Measurements from ENCODE around the gene UBA6.

Gene UBA6

GRCh38 chr4:67700116-67700737, 728 bp downstream of the UBA6 start:
- H3K4me3 Mint-ChIP-seq: peak overlapping the region; percentile 88
- peaks cover 4% of the 10 kb centered on the region for H3K9me3 Mint-ChIP-seq
- H3K36me3 Mint-ChIP-seq (ENCODE audit: low read depth): peaks cover 58% of the 10 kb centered on the region
- H3K4me1 Mint-ChIP-seq (ENCODE audit: low read depth): peaks cover 59% of the 10 kb centered on the region
- DNase-seq: no peak
- no peaks in the 10 kb centered on the region for H3K27me3 Mint-ChIP-seq
- H3K27ac Mint-ChIP-seq: peak overlapping the region; percentile 96

- Mint-ChIP-seq H3K36me3 (ENCODE audit: low read depth) (peaks cover 60% of the 10 kb centered on the region), H3K27me3 (no peaks in the 10 kb centered on the region), H3K4me1 (ENCODE audit: low read depth) (peaks cover 57% of the 10 kb centered on the region), H3K4me3 (peak overlapping the region; percentile 88), H3K27ac (peak overlapping the region; percentile 96), H3K9me3 (no peaks in the 10 kb centered on the region)
- no peak for DNase-seq
Observed at GRCh38 chr4:67699603-67700002, 1.4 kb downstream of the UBA6 start.

GRCh38 chr4:67697860-67698687, 2.9 kb downstream of the UBA6 start:
- Mint-ChIP-seq H3K4me3 (no peak overlapping the region), H3K36me3 (ENCODE audit: low read depth) (peaks cover 59% of the 10 kb centered on the region), H3K9me3 (no peaks in the 10 kb centered on the region), H3K4me1 (ENCODE audit: low read depth) (peaks cover 51% of the 10 kb centered on the region), H3K27ac (no peak overlapping the region), H3K27me3 (no peaks in the 10 kb centered on the region)
- DNase-seq: no peak

GRCh38 chr4:67696061-67696460, 4.9 kb downstream of the UBA6 start:
- H3K9me3 Mint-ChIP-seq: no peaks in the 10 kb centered on the region
- no peak overlapping the region for H3K4me3 Mint-ChIP-seq
- peaks cover 71% of the 10 kb centered on the region for H3K36me3 Mint-ChIP-seq (ENCODE audit: low read depth)
- H3K4me1 Mint-ChIP-seq (ENCODE audit: low read depth): peaks cover 41% of the 10 kb centered on the region
- no peak overlapping the region for H3K27ac Mint-ChIP-seq
- H3K27me3 Mint-ChIP-seq: no peaks in the 10 kb centered on the region
- DNase-seq: no peak

GRCh38 chr4:67694662-67695061, 6.3 kb downstream of the UBA6 start:
- Mint-ChIP-seq H3K9me3 (no peaks in the 10 kb centered on the region), H3K4me3 (no peak overlapping the region), H3K4me1 (ENCODE audit: low read depth) (peaks cover 45% of the 10 kb centered on the region), H3K27ac (no peak overlapping the region), H3K36me3 (ENCODE audit: low read depth) (peaks cover 73% of the 10 kb centered on the region), H3K27me3 (no peaks in the 10 kb centered on the region)
- no peak for DNase-seq

- H3K4me3 Mint-ChIP-seq: no peak overlapping the region
- peaks cover 35% of the 10 kb centered on the region for H3K4me1 Mint-ChIP-seq (ENCODE audit: low read depth)
- DNase-seq: no peak
- peaks cover 75% of the 10 kb centered on the region for H3K36me3 Mint-ChIP-seq (ENCODE audit: low read depth)
- H3K27ac Mint-ChIP-seq: no peak overlapping the region
- no peaks in the 10 kb centered on the region for H3K27me3 Mint-ChIP-seq
- no peaks in the 10 kb centered on the region for H3K9me3 Mint-ChIP-seq
Observed at GRCh38 chr4:67691328-67691727, 9.6 kb downstream of the UBA6 start.

- Mint-ChIP-seq H3K4me1 (ENCODE audit: low read depth) (peaks cover 46% of the 10 kb centered on the region), H3K27me3 (no peaks in the 10 kb centered on the region), H3K27ac (no peak overlapping the region), H3K4me3 (no peak overlapping the region), H3K36me3 (ENCODE audit: low read depth) (peaks cover 70% of the 10 kb centered on the region), H3K9me3 (no peaks in the 10 kb centered on the region)
- no peak for DNase-seq
Observed at GRCh38 chr4:67687636-67688035, 13.3 kb downstream of the UBA6 start.

- Mint-ChIP-seq H3K4me3 (peak overlapping the region; percentile 1), H3K27me3 (no peaks in the 10 kb centered on the region), H3K9me3 (no peaks in the 10 kb centered on the region), H3K4me1 (ENCODE audit: low read depth) (peaks cover 46% of the 10 kb centered on the region), H3K27ac (peak overlapping the region; percentile 83), H3K36me3 (ENCODE audit: low read depth) (peaks cover 69% of the 10 kb centered on the region)
- no peak for DNase-seq
Observed at GRCh38 chr4:67685532-67685859, 15.5 kb downstream of the UBA6 start.

GRCh38 chr4:67684839-67685531, 16.0 kb downstream of the UBA6 start:
- peak overlapping the region; percentile 33 for H3K4me3 Mint-ChIP-seq

GRCh38 chr4:67682266-67682665, 18.7 kb downstream of the UBA6 start:
- H3K27ac Mint-ChIP-seq: no peak overlapping the region
- H3K36me3 Mint-ChIP-seq (ENCODE audit: low read depth): peaks cover 68% of the 10 kb centered on the region
- H3K9me3 Mint-ChIP-seq: no peaks in the 10 kb centered on the region
- peaks cover 32% of the 10 kb centered on the region for H3K4me1 Mint-ChIP-seq (ENCODE audit: low read depth)
- H3K27me3 Mint-ChIP-seq: no peaks in the 10 kb centered on the region
- no peak overlapping the region for H3K4me3 Mint-ChIP-seq
- no peak for DNase-seq

More at GRCh38 chr4:67684839-67685531, 16.0 kb downstream of the UBA6 start:
- DNase-seq: no peak
- Mint-ChIP-seq H3K4me1 (ENCODE audit: low read depth) (peaks cover 44% of the 10 kb centered on the region), H3K27ac (peak overlapping the region; percentile 83), H3K9me3 (no peaks in the 10 kb centered on the region), H3K27me3 (no peaks in the 10 kb centered on the region), H3K36me3 (ENCODE audit: low read depth) (peaks cover 68% of the 10 kb centered on the region)

GRCh38 chr4:67680581-67681222, 20.3 kb downstream of the UBA6 start:
- Mint-ChIP-seq H3K27me3 (no peaks in the 10 kb centered on the region), H3K27ac (peak overlapping the region; percentile 41), H3K4me1 (ENCODE audit: low read depth) (peaks cover 24% of the 10 kb centered on the region), H3K36me3 (ENCODE audit: low read depth) (peaks cover 75% of the 10 kb centered on the region), H3K4me3 (no peak overlapping the region), H3K9me3 (no peaks in the 10 kb centered on the region)
- no peak for DNase-seq

- H3K4me3 Mint-ChIP-seq: no peak overlapping the region
- H3K4me1 Mint-ChIP-seq (ENCODE audit: low read depth): peaks cover 10% of the 10 kb centered on the region
- DNase-seq: no peak
- H3K9me3 Mint-ChIP-seq: no peaks in the 10 kb centered on the region
- H3K27ac Mint-ChIP-seq: no peak overlapping the region
- no peaks in the 10 kb centered on the region for H3K27me3 Mint-ChIP-seq
- peaks cover 85% of the 10 kb centered on the region for H3K36me3 Mint-ChIP-seq (ENCODE audit: low read depth)
Observed at GRCh38 chr4:67678612-67679011, 22.3 kb downstream of the UBA6 start.

GRCh38 chr4:67674098-67674497, 26.9 kb downstream of the UBA6 start:
- Mint-ChIP-seq H3K27me3 (no peaks in the 10 kb centered on the region), H3K4me3 (no peak overlapping the region), H3K4me1 (ENCODE audit: low read depth) (peaks cover 11% of the 10 kb centered on the region), H3K36me3 (ENCODE audit: low read depth) (peaks cover 86% of the 10 kb centered on the region), H3K27ac (no peak overlapping the region), H3K9me3 (no peaks in the 10 kb centered on the region)
- no peak for DNase-seq

- no peak for DNase-seq
- Mint-ChIP-seq H3K27ac (no peak overlapping the region), H3K4me3 (no peak overlapping the region), H3K4me1 (ENCODE audit: low read depth) (peaks cover 11% of the 10 kb centered on the region), H3K9me3 (no peaks in the 10 kb centered on the region), H3K36me3 (ENCODE audit: low read depth) (peaks cover 80% of the 10 kb centered on the region), H3K27me3 (no peaks in the 10 kb centered on the region)
Observed at GRCh38 chr4:67668315-67668714, 32.6 kb downstream of the UBA6 start.
